HL-60/S4 treated with phorbol 12-myristate 13-acetate at 8.2 ng/mL for 4 days and 3 days (cell line): ENCODE results near the gene METRNL.

Experiments used
- in situ Hi-C: fragments of 300-500 bp; cut with MboI; formaldehyde crosslinking; loops from 2 replicates; pipeline ENCODE4 v1.15.0; 2022; ENCODE audit warnings: low sequenced_read_pairs

METRNL gene

GRCh38 chr17:83089328-83090132, 10.1 kb downstream of the METRNL start:
- in situ Hi-C loops: no loop called here

GRCh38 chr17:83090444-83091256, 11.2 kb downstream of the METRNL start:
- in situ Hi-C loops: no loop called here

- in situ Hi-C loops: no loop called here
Measured at GRCh38 chr17:83091257-83092141, 12.1 kb downstream of the METRNL start.

GRCh38 chr17:83092186-83092585, 12.8 kb downstream of the METRNL start:
- in situ Hi-C loops: no loop called here

DNA sequence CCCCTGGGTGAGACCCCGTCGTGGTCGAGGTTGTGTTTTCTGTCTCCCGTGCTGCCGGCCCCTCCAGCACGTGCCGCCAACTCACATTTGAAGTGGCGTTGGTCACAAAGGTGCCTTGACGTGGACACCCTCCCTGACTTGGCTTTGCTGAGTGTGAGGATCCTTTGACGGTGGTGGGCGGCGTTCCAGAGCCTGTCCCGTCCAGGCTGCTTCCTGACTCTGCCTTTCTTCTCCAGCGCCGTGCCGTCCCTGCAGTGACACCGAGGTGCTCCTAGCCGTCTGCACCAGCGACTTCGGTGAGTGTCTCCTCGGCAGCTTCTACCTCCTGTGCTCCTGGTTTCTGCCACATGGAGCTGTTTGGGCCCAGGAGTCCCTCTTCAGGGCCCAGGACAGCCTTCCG, 13.5 kb downstream of the METRNL start:
- in situ Hi-C loops: no loop called here

DNA sequence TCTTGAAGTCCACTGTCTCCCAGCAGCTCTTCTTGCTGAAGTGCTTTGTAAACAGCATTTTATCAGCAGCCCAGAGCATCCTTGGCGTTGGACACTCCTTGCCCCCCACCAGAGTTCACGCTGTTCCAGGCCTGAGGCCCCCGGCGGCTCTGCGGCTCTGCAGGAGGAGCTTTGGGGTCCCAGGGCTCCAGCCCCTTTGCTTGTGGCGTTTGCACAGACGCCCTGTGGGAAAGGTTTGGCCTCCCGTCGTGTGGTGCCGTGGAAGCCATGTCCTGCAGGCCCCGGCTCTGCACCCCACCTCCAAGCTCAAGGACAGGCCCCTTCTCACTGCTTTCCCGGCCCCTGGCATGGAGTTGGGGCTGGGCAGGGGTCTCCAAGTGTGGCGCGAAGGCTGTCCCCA, 14.1 kb downstream of the METRNL start:
- in situ Hi-C loops: no loop called here

GRCh38 chr17:83094291-83094690, 14.9 kb downstream of the METRNL start:
- in situ Hi-C loops: no loop called here

- in situ Hi-C loops: no loop called here
Measured at GRCh38 chr17:83095016-83095415, 15.6 kb downstream of the METRNL start.

GRCh38 chr17:83096401-83097224, 17.2 kb downstream of the METRNL start:
- in situ Hi-C loops: no loop called here

GRCh38 chr17:83097831-83098230, 18.4 kb downstream of the METRNL start:
- in situ Hi-C loops: no loop called here

- in situ Hi-C loops: no loop called here
Measured at GRCh38 chr17:83098241-83099085, 19.1 kb downstream of the METRNL start.

DNA sequence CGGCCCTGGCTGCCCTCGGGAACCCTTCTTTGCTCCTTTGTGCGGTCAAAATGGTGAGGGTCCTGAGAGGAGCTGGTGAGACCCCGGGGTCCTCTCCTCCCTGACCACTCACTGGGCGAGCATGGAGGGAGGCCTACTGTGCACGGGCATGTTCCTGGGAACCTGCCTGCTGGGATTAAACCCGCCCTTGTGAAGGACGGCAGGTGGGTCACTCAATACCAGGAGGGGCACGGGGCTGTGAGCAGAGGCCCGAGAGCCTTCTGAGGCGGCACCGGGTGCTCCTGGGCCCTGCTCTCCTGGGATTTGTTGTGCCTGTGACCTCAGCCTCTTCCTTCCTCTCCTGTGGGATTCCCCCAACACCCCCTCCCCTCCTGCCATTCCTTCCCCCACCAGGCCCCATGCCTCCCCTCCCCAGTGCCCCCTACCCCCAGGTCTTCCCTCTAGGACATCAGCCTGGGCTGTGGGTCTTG, 19.7 kb downstream of the METRNL start:
- in situ Hi-C loops: no loop called here

GRCh38 chr17:83099570-83100181, 20.3 kb downstream of the METRNL start:
- in situ Hi-C loops: no loop called here

- in situ Hi-C loops: no loop called here
Measured at GRCh38 chr17:83100220-83100852, 20.9 kb downstream of the METRNL start.

GRCh38 chr17:83100853-83101391, 21.5 kb downstream of the METRNL start:
- in situ Hi-C loops: no loop called here

- in situ Hi-C loops: no loop called here
Measured at GRCh38 chr17:83101805-83102480, 22.5 kb downstream of the METRNL start.

- in situ Hi-C loops: no loop called here
Measured at GRCh38 chr17:83103200-83103942, 24.0 kb downstream of the METRNL start.
